Measurements from ENCODE around the gene CTNND2.

The CTNND2 gene

GRCh38 chr5:11594021-11594420 lies 310.2 kb downstream of the CTNND2 start:
- DNase-seq (ENCODE audit: low read depth, low spot score): no peak

- DNase-seq (ENCODE audit: low read depth, low spot score): no peak
These were observed 313.8 kb downstream of the CTNND2 start for GRCh38 chr5:11590475-11590874.

GRCh38 chr5:11588803-11589202 lies 315.4 kb downstream of the CTNND2 start:
- peak; percentile 83 for DNase-seq (ENCODE audit: low read depth, low spot score)

- peak; percentile 60 for DNase-seq (ENCODE audit: low read depth, low spot score)
These were observed 320.2 kb downstream of the CTNND2 start for GRCh38 chr5:11584017-11584416.

GRCh38 chr5:11579351-11579750 lies 324.9 kb downstream of the CTNND2 start:
- no peak for DNase-seq (ENCODE audit: low read depth, low spot score)

GRCh38 chr5:11574787-11575186 lies 329.5 kb downstream of the CTNND2 start:
- DNase-seq (ENCODE audit: low read depth, low spot score): no peak

GRCh38 chr5:11573140-11573992 lies 330.9 kb downstream of the CTNND2 start:
- DNase-seq (ENCODE audit: low read depth, low spot score): peak; percentile 23

GRCh38 chr5:11564706-11565105 lies 339.5 kb downstream of the CTNND2 start:
- DNase-seq (ENCODE audit: low read depth, low spot score): peak; percentile 20

- no peak for DNase-seq (ENCODE audit: low read depth, low spot score)
These were observed 340.4 kb downstream of the CTNND2 start for GRCh38 chr5:11563822-11564221.

- peak; percentile 39 for DNase-seq (ENCODE audit: low read depth, low spot score)
These were observed 343.1 kb downstream of the CTNND2 start for GRCh38 chr5:11560915-11561697.

- no peak for DNase-seq (ENCODE audit: low read depth, low spot score)
These were observed 347.2 kb downstream of the CTNND2 start for GRCh38 chr5:11557063-11557462.

GRCh38 chr5:11555171-11555570 lies 349.1 kb downstream of the CTNND2 start:
- DNase-seq (ENCODE audit: low read depth, low spot score): no peak

GRCh38 chr5:11547730-11548129 lies 356.5 kb downstream of the CTNND2 start:
- DNase-seq (ENCODE audit: low read depth, low spot score): no peak

- no peak for DNase-seq (ENCODE audit: low read depth, low spot score)
These were observed 357.1 kb downstream of the CTNND2 start for GRCh38 chr5:11547140-11547539.

- DNase-seq (ENCODE audit: low read depth, low spot score): no peak
These were observed 364.1 kb downstream of the CTNND2 start for GRCh38 chr5:11540112-11540511.

- DNase-seq (ENCODE audit: low read depth, low spot score): no peak
These were observed 372.3 kb downstream of the CTNND2 start for GRCh38 chr5:11531811-11532555.

- DNase-seq (ENCODE audit: low read depth, low spot score): no peak
These were observed 375.5 kb downstream of the CTNND2 start for GRCh38 chr5:11528720-11529119.

GRCh38 chr5:11527652-11528349 lies 376.4 kb downstream of the CTNND2 start:
- DNase-seq (ENCODE audit: low read depth, low spot score): no peak

- DNase-seq (ENCODE audit: low read depth, low spot score): peak; percentile 57
These were observed 379.2 kb downstream of the CTNND2 start for GRCh38 chr5:11525020-11525419.

GRCh38 chr5:11524188-11524587 lies 380.1 kb downstream of the CTNND2 start:
- peak; percentile 19 for DNase-seq (ENCODE audit: low read depth, low spot score)

GRCh38 chr5:11522796-11523195 lies 381.4 kb downstream of the CTNND2 start:
- DNase-seq (ENCODE audit: low read depth, low spot score): no peak

Measured in astrocyte of the hippocampus (primary cell).